Astrocyte (in vitro differentiated cells and primary cell): ENCODE data around the gene MAP7. TPM values are rescaled to one million over a fixed set of nuclear protein-coding genes. Genes with fewer than 3 reads are reported as not detected.
"Not testable (repeated sequence)": the region's sequence is repeated elsewhere in the genome, so short reads cannot be mapped to it uniquely, and the experiment has no call there.

ENCODE experiments used
- DNase-seq: peaks from one replicate; pipeline ENCODE4 v3.0.0-alpha.2; 2010; ENCODE audit warnings: low read depth
- FAIRE-seq: peaks from 2 replicates; lab custom pipeline; 2011; peaks lifted over from hg19 to GRCh38; lab: Jason Lieb, UNC
- H2AFZ ChIP-seq: 2 replicates; pipeline ENCODE4 v1.6.0; 2012; ENCODE audit warnings: low read depth, low read length, inconsistent platforms
- H3K27ac ChIP-seq: 2 replicates; pipeline ENCODE4 v1.5.1; 2011; ENCODE audit warnings: low read depth, low read length, inconsistent platforms
- H3K27me3 ChIP-seq: 2 replicates; pipeline ENCODE4 v1.6.0; 2011; ENCODE audit warnings: low read length, inconsistent platforms; ENCODE audit not compliant: insufficient read depth
- H3K36me3 ChIP-seq: 2 replicates; pipeline ENCODE4 v1.5.1; 2011; ENCODE audit warnings: low read length, inconsistent platforms; ENCODE audit not compliant: insufficient read depth
- H3K4me1 ChIP-seq: 2 replicates; pipeline ENCODE4 v1.5.1; 2011; ENCODE audit warnings: low read length, inconsistent platforms; ENCODE audit not compliant: insufficient read depth
- H3K4me2 ChIP-seq: 2 replicates; pipeline ENCODE4 v1.6.0; 2012; ENCODE audit warnings: low read length, inconsistent platforms
- H3K4me3 ChIP-seq: 2 replicates; pipeline ENCODE4 v1.5.1; 2011; ENCODE audit warnings: low read depth, mild to moderate bottlenecking, low read length, inconsistent platforms; ENCODE audit not compliant: insufficient read depth
- H3K79me2 ChIP-seq: 2 replicates; pipeline ENCODE4 v1.6.0; 2012; ENCODE audit warnings: mild to moderate bottlenecking, low read length, inconsistent platforms; ENCODE audit not compliant: insufficient read depth
- H3K9ac ChIP-seq: 2 replicates; pipeline ENCODE4 v1.6.0; 2012; ENCODE audit warnings: mild to moderate bottlenecking, low read length, inconsistent platforms
- H3K9me3 ChIP-seq: 2 replicates; pipeline ENCODE4 v1.5.1; 2012; ENCODE audit warnings: low read depth, mild to moderate bottlenecking, low read length, inconsistent platforms; ENCODE audit not compliant: insufficient read depth
- H4K20me1 ChIP-seq: 2 replicates; pipeline ENCODE4 v1.6.0; 2012; ENCODE audit warnings: low read length, inconsistent platforms; ENCODE audit not compliant: insufficient read depth
- H3K27ac Mint-ChIP-seq: one replicate; pipeline ENCODE4 v1.8.0; 2021; ENCODE audit warnings: mild to moderate bottlenecking, mixed read lengths; ENCODE audit not compliant: unreplicated experiment
- H3K27me3 Mint-ChIP-seq: one replicate; pipeline ENCODE4 v1.8.0; 2021; ENCODE audit warnings: low read depth, mixed read lengths; ENCODE audit not compliant: unreplicated experiment
- H3K36me3 Mint-ChIP-seq: one replicate; pipeline ENCODE4 v1.8.0; 2021; ENCODE audit warnings: low read depth, mixed read lengths; ENCODE audit not compliant: unreplicated experiment
- H3K4me1 Mint-ChIP-seq: one replicate; pipeline ENCODE4 v1.8.0; 2021; ENCODE audit warnings: low read depth, mixed read lengths; ENCODE audit not compliant: unreplicated experiment
- H3K4me3 Mint-ChIP-seq: one replicate; pipeline ENCODE4 v1.8.0; 2021; ENCODE audit warnings: mild to moderate bottlenecking, moderate library complexity, mixed read lengths; ENCODE audit not compliant: unreplicated experiment
- H3K9me3 Mint-ChIP-seq: one replicate; pipeline ENCODE4 v1.8.0; 2021; ENCODE audit warnings: mild to moderate bottlenecking, mixed read lengths; ENCODE audit not compliant: unreplicated experiment
- EZH2 ChIP-seq: IDR thresholded peaks from 2 replicates; pipeline ENCODE4 v1.6.1; 2012; ENCODE audit warnings: mild to moderate bottlenecking, low read length, inconsistent platforms; ENCODE audit not compliant: insufficient read depth
- total RNA-seq: library from RNA; stranded (reverse); gene quantifications from 2 replicates; pipeline ENCODE4 v1.2.1, GENCODE V29; 2021
- TF ChIP-seq, protein P1 (sequence below): IDR thresholded peaks from 2 replicates; pipeline ENCODE4 v1.5.1; 2011; ENCODE audit warnings: low read depth, mild to moderate bottlenecking, inconsistent platforms, low read length, moderate library complexity; ENCODE audit not compliant: insufficient read depth

The MAP7 gene
- total RNA-seq, 1 donor from 2014 or later: 3.3 TPM

GRCh38 chr6:136398453-136398852 lies 151.8 kb downstream of the MAP7 start:
- H3K9ac ChIP-seq: no peak overlapping the region
- peaks cover 14% of the 10 kb centered on the region for H3K4me1 Mint-ChIP-seq
- no peaks in the 10 kb centered on the region for H3K36me3 ChIP-seq
- H3K27me3 Mint-ChIP-seq: no peaks in the 10 kb centered on the region
- H3K27me3 ChIP-seq: no peaks in the 10 kb centered on the region
- H3K27ac ChIP-seq: no peak overlapping the region
- no peak overlapping the region for H3K4me3 Mint-ChIP-seq
- H3K4me3 ChIP-seq: no peak overlapping the region
- FAIRE-seq: no peak
- TF ChIP-seq, protein P1, sequence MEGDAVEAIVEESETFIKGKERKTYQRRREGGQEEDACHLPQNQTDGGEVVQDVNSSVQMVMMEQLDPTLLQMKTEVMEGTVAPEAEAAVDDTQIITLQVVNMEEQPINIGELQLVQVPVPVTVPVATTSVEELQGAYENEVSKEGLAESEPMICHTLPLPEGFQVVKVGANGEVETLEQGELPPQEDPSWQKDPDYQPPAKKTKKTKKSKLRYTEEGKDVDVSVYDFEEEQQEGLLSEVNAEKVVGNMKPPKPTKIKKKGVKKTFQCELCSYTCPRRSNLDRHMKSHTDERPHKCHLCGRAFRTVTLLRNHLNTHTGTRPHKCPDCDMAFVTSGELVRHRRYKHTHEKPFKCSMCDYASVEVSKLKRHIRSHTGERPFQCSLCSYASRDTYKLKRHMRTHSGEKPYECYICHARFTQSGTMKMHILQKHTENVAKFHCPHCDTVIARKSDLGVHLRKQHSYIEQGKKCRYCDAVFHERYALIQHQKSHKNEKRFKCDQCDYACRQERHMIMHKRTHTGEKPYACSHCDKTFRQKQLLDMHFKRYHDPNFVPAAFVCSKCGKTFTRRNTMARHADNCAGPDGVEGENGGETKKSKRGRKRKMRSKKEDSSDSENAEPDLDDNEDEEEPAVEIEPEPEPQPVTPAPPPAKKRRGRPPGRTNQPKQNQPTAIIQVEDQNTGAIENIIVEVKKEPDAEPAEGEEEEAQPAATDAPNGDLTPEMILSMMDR: no peak
- TF ChIP-seq EZH2: no peak
- no peaks in the 10 kb centered on the region for H3K36me3 Mint-ChIP-seq
- no peaks in the 10 kb centered on the region for H3K9me3 Mint-ChIP-seq
- H4K20me1 ChIP-seq: no peaks in the 10 kb centered on the region
- DNase-seq: no peak
- H3K4me1 ChIP-seq: peaks cover 14% of the 10 kb centered on the region
- H3K4me2 ChIP-seq: no peak overlapping the region
- H2AFZ ChIP-seq: no peak overlapping the region
- no peak overlapping the region for H3K27ac Mint-ChIP-seq
- no peaks in the 10 kb centered on the region for H3K79me2 ChIP-seq
- no peaks in the 10 kb centered on the region for H3K9me3 ChIP-seq

DNA sequence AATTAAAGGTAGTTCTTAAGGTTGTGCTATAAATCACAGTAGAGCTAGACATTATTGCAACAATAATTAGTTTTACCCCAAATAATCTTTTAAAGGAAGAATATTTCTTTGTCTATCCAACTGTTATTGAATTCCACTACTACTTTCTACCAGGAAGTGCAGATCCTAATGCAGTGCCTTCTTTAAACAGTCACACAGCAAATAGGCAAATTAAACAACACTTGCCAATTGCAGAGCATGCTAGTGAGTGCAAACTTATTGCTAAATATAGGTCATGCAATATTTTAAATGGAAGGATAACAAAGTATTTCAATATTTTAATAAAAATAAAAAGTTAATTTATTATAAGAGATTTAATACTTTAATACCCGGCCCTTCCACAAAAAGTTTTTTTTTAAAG lies 153.3 kb downstream of the MAP7 start:
- no peaks in the 10 kb centered on the region for H3K36me3 ChIP-seq
- H3K4me3 ChIP-seq: no peak overlapping the region
- no peaks in the 10 kb centered on the region for H3K9me3 ChIP-seq
- no peak overlapping the region for H3K27ac ChIP-seq
- no peak overlapping the region for H2AFZ ChIP-seq
- Mint-ChIP-seq H3K9me3 (no peaks in the 10 kb centered on the region), H3K4me1 (peaks cover 3% of the 10 kb centered on the region), H3K27me3 (no peaks in the 10 kb centered on the region), H3K36me3 (no peaks in the 10 kb centered on the region), H3K4me3 (no peak overlapping the region), H3K27ac (no peak overlapping the region)
- H3K79me2 ChIP-seq: no peaks in the 10 kb centered on the region
- no peak overlapping the region for H3K9ac ChIP-seq
- H4K20me1 ChIP-seq: no peaks in the 10 kb centered on the region
- TF ChIP-seq EZH2: no peak
- TF ChIP-seq, protein P1: no peak
- no peaks in the 10 kb centered on the region for H3K27me3 ChIP-seq
- FAIRE-seq (no peak), DNase-seq (no peak)
- H3K4me1 ChIP-seq: peaks cover 3% of the 10 kb centered on the region
- no peak overlapping the region for H3K4me2 ChIP-seq

DNA sequence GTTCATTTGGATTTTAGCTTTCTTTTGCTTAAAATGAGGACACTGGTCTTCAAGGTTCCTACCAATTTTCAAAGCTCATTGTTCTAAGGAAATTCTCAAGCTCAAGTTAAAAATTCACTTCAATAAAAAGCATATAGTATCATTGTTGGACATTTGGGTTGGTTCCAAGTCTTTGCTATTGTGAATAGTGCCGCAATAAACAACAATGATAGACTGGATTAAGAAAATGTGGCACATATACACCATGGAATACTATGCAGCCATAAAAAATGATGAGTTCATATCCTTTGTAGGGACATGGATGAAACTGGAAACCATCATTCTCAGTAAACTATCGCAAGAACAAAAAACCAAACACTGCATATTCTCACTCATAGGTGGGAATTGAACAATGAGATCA lies 159.3 kb downstream of the MAP7 start:
- H3K27ac ChIP-seq, H4K20me1 ChIP-seq, FAIRE-seq, H3K27ac Mint-ChIP-seq, H3K4me1 ChIP-seq, H3K4me3 ChIP-seq, H3K4me3 Mint-ChIP-seq, H3K36me3 ChIP-seq, DNase-seq, H3K4me1 Mint-ChIP-seq, H3K79me2 ChIP-seq, H3K9ac ChIP-seq, H2AFZ ChIP-seq, H3K9me3 Mint-ChIP-seq, H3K9me3 ChIP-seq, H3K27me3 Mint-ChIP-seq, H3K4me2 ChIP-seq, H3K27me3 ChIP-seq, H3K36me3 Mint-ChIP-seq: not testable (repeated sequence)
